Neural progenitor cell (in vitro differentiated cells): ENCODE data around the gene GPRASP3. TPM values are rescaled to one million over a fixed set of nuclear protein-coding genes. Genes with fewer than 3 reads are reported as not detected.
A peak's percentile ranks its signal among the peaks of the same experiment; 100 is the strongest.

Experiments used
- DNase-seq: peaks from one replicate; pipeline ENCODE4 v3.0.0-alpha.2; 2016; ENCODE audit warnings: low spot score
- H2AFZ ChIP-seq: fragments of 200-600 bp; sonication (generic); replicated peaks from 2 replicates; pipeline ENCODE4 v1.6.1; 2016; ENCODE audit warnings: antibody characterized with exemption
- H3F3A ChIP-seq: fragments of 200-600 bp; sonication (generic); 2 replicates; pipeline ENCODE4 v1.6.1; 2016; ENCODE audit warnings: antibody characterized with exemption, low read depth
- H3K27ac ChIP-seq: fragments of 200-600 bp; sonication (generic); 2 replicates; pipeline ENCODE4 v1.5.1; 2016; ENCODE audit warnings: mild to moderate bottlenecking
- H3K27me3 ChIP-seq: fragments of 200-600 bp; sonication (generic); 2 replicates; pipeline ENCODE4 v1.6.1; 2016; ENCODE audit warnings: mild to moderate bottlenecking, moderate library complexity
- H3K36me3 ChIP-seq: fragments of 200-600 bp; sonication (generic); 2 replicates; pipeline ENCODE4 v1.5.1; 2016
- H3K4me1 ChIP-seq: fragments of 200-600 bp; sonication (generic); 2 replicates; pipeline ENCODE4 v1.6.1; 2016; ENCODE audit warnings: mixed run types
- H3K4me2 ChIP-seq: fragments of 200-600 bp; sonication (generic); 2 replicates; pipeline ENCODE4 v1.6.1; 2016
- H3K4me3 ChIP-seq: fragments of 200-600 bp; sonication (generic); 2 replicates; pipeline ENCODE4 v1.5.1; 2016
- H3K79me2 ChIP-seq: fragments of 200-600 bp; sonication (generic); 2 replicates; pipeline ENCODE4 v1.6.1; 2016; ENCODE audit warnings: low read depth
- H3K9ac ChIP-seq: fragments of 200-600 bp; sonication (generic); 2 replicates; pipeline ENCODE4 v1.6.1; 2016
- H3K9me3 ChIP-seq: fragments of 200-600 bp; sonication (generic); 2 replicates; pipeline ENCODE4 v1.5.1; 2016; ENCODE audit warnings: low read depth
- H4K20me1 ChIP-seq: fragments of 200-600 bp; sonication (generic); 2 replicates; pipeline ENCODE4 v1.6.1; 2016; ENCODE audit warnings: low read depth
- H3K27ac Mint-ChIP-seq: 3 replicates; pipeline ENCODE4 v1.8.0; 2021; ENCODE audit warnings: mixed read lengths
- H3K27me3 Mint-ChIP-seq: 2 replicates; pipeline ENCODE4 v1.8.0; 2022; ENCODE audit warnings: low read depth, mild to moderate bottlenecking, inconsistent platforms, moderate library complexity, mixed read lengths; ENCODE audit not compliant: insufficient read depth
- H3K36me3 Mint-ChIP-seq: 3 replicates; pipeline ENCODE4 v1.8.0; 2021; ENCODE audit warnings: mixed read lengths
- H3K4me1 Mint-ChIP-seq: 3 replicates; pipeline ENCODE4 v1.8.0; 2021; ENCODE audit warnings: mixed read lengths
- H3K4me3 Mint-ChIP-seq: 3 replicates; pipeline ENCODE4 v1.8.0; 2021; ENCODE audit warnings: mild to moderate bottlenecking, moderate library complexity, mixed read lengths
- H3K9me3 Mint-ChIP-seq: 3 replicates; pipeline ENCODE4 v1.8.0; 2020; ENCODE audit warnings: mixed read lengths
- CTCF ChIP-seq: fragments of 200-600 bp; sonication (generic); IDR thresholded peaks from 2 replicates; pipeline ENCODE4 v1.5.1; 2017; ENCODE audit warnings: antibody characterized with exemption, mild to moderate bottlenecking
- EZH2 ChIP-seq: fragments of 200-600 bp; sonication (generic); IDR thresholded peaks from 2 replicates; pipeline ENCODE4 v1.6.1; 2017; ENCODE audit warnings: antibody characterized with exemption, mild to moderate bottlenecking, moderate library complexity
- EZH2phosphoT487 ChIP-seq: fragments of 200-600 bp; sonication (generic); IDR thresholded peaks from 2 replicates; pipeline ENCODE4 v1.6.1; 2017; ENCODE audit warnings: antibody characterized with exemption
- total RNA-seq: library from RNA; depleted of rRNA; stranded (reverse); fragments of >200 nt; gene quantifications from 2 replicates; pipeline ENCODE4 v1.2.3, GENCODE V29; 2015; ENCODE audit warnings: low replicate concordance

Gene GPRASP3
- total RNA-seq, 1 donor from 2014 or later, result 20.0 TPM

- H3K27me3 Mint-ChIP-seq, result no peaks in the 10 kb centered on the region
- Histone ChIP-seq H3K9me3 (peaks cover 7% of the 10 kb centered on the region), H4K20me1 (no peaks in the 10 kb centered on the region), H3K4me1 (no peaks in the 10 kb centered on the region), H3K79me2 (no peaks in the 10 kb centered on the region), H3K36me3 (no peaks in the 10 kb centered on the region), H3K4me3 (no peak overlapping the region), H3K27me3 (no peaks in the 10 kb centered on the region), H3K4me2 (no peak overlapping the region), H3K9ac (no peak overlapping the region), H3F3A (no peaks in the 10 kb centered on the region), H3K27ac (no peak overlapping the region), H2AFZ (no peak overlapping the region)
- no peak for DNase-seq
- no peak overlapping the region for H3K4me3 Mint-ChIP-seq
- H3K27ac Mint-ChIP-seq, result no peak overlapping the region
- H3K9me3 Mint-ChIP-seq, result peaks cover 7% of the 10 kb centered on the region
- no peaks in the 10 kb centered on the region for H3K36me3 Mint-ChIP-seq
- no peaks in the 10 kb centered on the region for H3K4me1 Mint-ChIP-seq
- no peak for TF ChIP-seq EZH2
- no peak for TF ChIP-seq CTCF
- TF ChIP-seq EZH2phosphoT487, result no peak
Observed at GRCh38 chrX:102697494-102697893, 23.0 kb upstream of the GPRASP3 start.

GRCh38 chrX:102708900-102709299 is 11.6 kb upstream of the GPRASP3 start:
- Mint-ChIP-seq H3K9me3 (peaks cover 13% of the 10 kb centered on the region), H3K27ac (no peak overlapping the region), H3K27me3 (peaks cover 8% of the 10 kb centered on the region), H3K4me1 (peaks cover 4% of the 10 kb centered on the region), H3K36me3 (peaks cover 5% of the 10 kb centered on the region), H3K4me3 (no peak overlapping the region)
- Histone ChIP-seq H4K20me1 (no peaks in the 10 kb centered on the region), H2AFZ (no peak overlapping the region), H3K79me2 (no peaks in the 10 kb centered on the region), H3K36me3 (no peaks in the 10 kb centered on the region), H3K9me3 (peaks cover 4% of the 10 kb centered on the region), H3K27me3 (peaks cover 3% of the 10 kb centered on the region), H3K4me1 (no peaks in the 10 kb centered on the region), H3K27ac (no peak overlapping the region), H3F3A (no peaks in the 10 kb centered on the region), H3K4me3 (no peak overlapping the region), H3K4me2 (no peak overlapping the region), H3K9ac (no peak overlapping the region)
- DNase-seq, result no peak
- TF ChIP-seq EZH2phosphoT487 (no peak), CTCF (no peak), EZH2 (no peak)

GRCh38 chrX:102711872-102712215 is 8.7 kb upstream of the GPRASP3 start:
- TF ChIP-seq CTCF (no peak), EZH2 (no peak), EZH2phosphoT487 (no peak)
- Histone ChIP-seq H3K9ac (no peak overlapping the region), H3F3A (no peaks in the 10 kb centered on the region), H2AFZ (no peak overlapping the region), H3K27me3 (peaks cover 3% of the 10 kb centered on the region), H3K9me3 (no peaks in the 10 kb centered on the region), H3K4me1 (no peaks in the 10 kb centered on the region), H3K79me2 (no peaks in the 10 kb centered on the region), H3K4me3 (peak overlapping the region; percentile 69), H3K36me3 (no peaks in the 10 kb centered on the region), H3K4me2 (peak overlapping the region; percentile 81), H4K20me1 (no peaks in the 10 kb centered on the region), H3K27ac (no peak overlapping the region)
- Mint-ChIP-seq H3K4me1 (peaks cover 4% of the 10 kb centered on the region), H3K27me3 (peaks cover 10% of the 10 kb centered on the region), H3K27ac (no peak overlapping the region), H3K9me3 (peaks cover 13% of the 10 kb centered on the region), H3K36me3 (peaks cover 9% of the 10 kb centered on the region), H3K4me3 (peak overlapping the region; percentile 90)
- DNase-seq, result no peak
